Measurements from ENCODE around the gene CD37. TPM values are rescaled to one million over a fixed set of nuclear protein-coding genes. Genes with fewer than 3 reads are reported as not detected.

Gene CD37
- total and polyA plus RNA-seq, 2 experiments from 2014 or later, result 106 TPM; not detected in 1

DNA sequence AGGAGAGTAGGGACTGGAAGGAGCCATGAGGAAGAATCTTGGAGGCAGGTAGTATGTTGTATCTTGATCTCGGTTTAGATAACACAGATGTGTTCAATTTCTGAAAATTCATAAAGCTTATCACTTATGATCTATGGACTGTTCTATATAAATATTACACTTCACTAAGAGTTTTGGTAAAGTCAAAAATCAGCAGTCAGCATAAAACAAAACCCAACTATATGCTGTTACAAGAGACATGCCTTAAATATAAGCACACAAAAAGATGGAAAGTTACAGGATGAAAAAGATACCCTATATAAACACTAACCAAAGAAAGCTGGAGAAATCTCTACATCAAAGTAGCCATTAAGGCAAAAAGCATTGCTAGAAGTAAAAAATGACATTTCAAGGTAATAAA, 48.4 kb downstream of the CD37 start:
- no peak overlapping the region for H3K27ac Mint-ChIP-seq
- H3K9me2 ChIP-seq (ENCODE audit: insufficient read depth), result no peaks in the 10 kb centered on the region
- H3K9me3 Mint-ChIP-seq, result peaks cover 5% of the 10 kb centered on the region; the same call in 1 of the 3 replicates
- peaks cover 4% of the 10 kb centered on the region for H3K27me3 Mint-ChIP-seq (ENCODE audit: insufficient read depth, low read depth, poor library complexity)
- peaks cover 2% of the 10 kb centered on the region; the same call in 1 of the 3 replicates for H3K4me1 Mint-ChIP-seq
- H3K27me3 ChIP-seq (ENCODE audit: insufficient read depth), result no peaks in the 10 kb centered on the region
- no peaks in the 10 kb centered on the region for H3K79me2 ChIP-seq (replicated peaks; ENCODE audit: insufficient read depth)
- no peaks in the 10 kb centered on the region for H4K20me1 ChIP-seq (replicated peaks; ENCODE audit: insufficient read depth)
- H3K4me3 Mint-ChIP-seq, result no peak overlapping the region
- H3K36me3 ChIP-seq (ENCODE audit: insufficient read depth), result no peaks in the 10 kb centered on the region
- H3K36me3 Mint-ChIP-seq (ENCODE audit: low read depth), result no peaks in the 10 kb centered on the region; the same call in 1 of the 3 replicates
- H3K4me3 ChIP-seq, result no peak overlapping the region
- no peaks in the 10 kb centered on the region for H3K4me1 ChIP-seq (ENCODE audit: insufficient read depth)
- DNase-seq (ENCODE audit: low spot score) (no peak), ATAC-seq (no peak)
- H3F3A ChIP-seq (replicated peaks; ENCODE audit: low read depth), result 0 out of 2 replicates have a peak, but pooled peaks cover 3% of the 10 kb centered on the region
- no peak overlapping the region for H2AFZ ChIP-seq
- H3K4me2 ChIP-seq, result no peak overlapping the region
- no peak overlapping the region for H3K27ac ChIP-seq (ENCODE audit: low read depth)
- TF ChIP-seq CREB1 (CRISPR knock-in tag; IDR thresholded peaks at IDR 0.05; ENCODE audit: low read depth) (no peak), ZNF331 (CRISPR knock-in tag; IDR thresholded peaks at IDR 0.05; ENCODE audit: low read depth) (no peak), JUNB (IDR thresholded peaks at IDR 0.05; ENCODE audit: unreplicated experiment) (no peak), ZNF114 (CRISPR knock-in tag; IDR thresholded peaks at IDR 0.05) (no peak), NANOG (IDR thresholded peaks at IDR 0.05; ENCODE audit: borderline replicate concordance) (no peak), POLR2AphosphoS5 (IDR thresholded peaks at IDR 0.05; ENCODE audit: low read depth) (no peak), STAT1 (IDR thresholded peaks at IDR 0.05; ENCODE audit: unreplicated experiment) (no peak), EZH2phosphoT487 (IDR thresholded peaks at IDR 0.05; ENCODE audit: unreplicated experiment) (no peak)
- TF ChIP-seq, protein P1, sequence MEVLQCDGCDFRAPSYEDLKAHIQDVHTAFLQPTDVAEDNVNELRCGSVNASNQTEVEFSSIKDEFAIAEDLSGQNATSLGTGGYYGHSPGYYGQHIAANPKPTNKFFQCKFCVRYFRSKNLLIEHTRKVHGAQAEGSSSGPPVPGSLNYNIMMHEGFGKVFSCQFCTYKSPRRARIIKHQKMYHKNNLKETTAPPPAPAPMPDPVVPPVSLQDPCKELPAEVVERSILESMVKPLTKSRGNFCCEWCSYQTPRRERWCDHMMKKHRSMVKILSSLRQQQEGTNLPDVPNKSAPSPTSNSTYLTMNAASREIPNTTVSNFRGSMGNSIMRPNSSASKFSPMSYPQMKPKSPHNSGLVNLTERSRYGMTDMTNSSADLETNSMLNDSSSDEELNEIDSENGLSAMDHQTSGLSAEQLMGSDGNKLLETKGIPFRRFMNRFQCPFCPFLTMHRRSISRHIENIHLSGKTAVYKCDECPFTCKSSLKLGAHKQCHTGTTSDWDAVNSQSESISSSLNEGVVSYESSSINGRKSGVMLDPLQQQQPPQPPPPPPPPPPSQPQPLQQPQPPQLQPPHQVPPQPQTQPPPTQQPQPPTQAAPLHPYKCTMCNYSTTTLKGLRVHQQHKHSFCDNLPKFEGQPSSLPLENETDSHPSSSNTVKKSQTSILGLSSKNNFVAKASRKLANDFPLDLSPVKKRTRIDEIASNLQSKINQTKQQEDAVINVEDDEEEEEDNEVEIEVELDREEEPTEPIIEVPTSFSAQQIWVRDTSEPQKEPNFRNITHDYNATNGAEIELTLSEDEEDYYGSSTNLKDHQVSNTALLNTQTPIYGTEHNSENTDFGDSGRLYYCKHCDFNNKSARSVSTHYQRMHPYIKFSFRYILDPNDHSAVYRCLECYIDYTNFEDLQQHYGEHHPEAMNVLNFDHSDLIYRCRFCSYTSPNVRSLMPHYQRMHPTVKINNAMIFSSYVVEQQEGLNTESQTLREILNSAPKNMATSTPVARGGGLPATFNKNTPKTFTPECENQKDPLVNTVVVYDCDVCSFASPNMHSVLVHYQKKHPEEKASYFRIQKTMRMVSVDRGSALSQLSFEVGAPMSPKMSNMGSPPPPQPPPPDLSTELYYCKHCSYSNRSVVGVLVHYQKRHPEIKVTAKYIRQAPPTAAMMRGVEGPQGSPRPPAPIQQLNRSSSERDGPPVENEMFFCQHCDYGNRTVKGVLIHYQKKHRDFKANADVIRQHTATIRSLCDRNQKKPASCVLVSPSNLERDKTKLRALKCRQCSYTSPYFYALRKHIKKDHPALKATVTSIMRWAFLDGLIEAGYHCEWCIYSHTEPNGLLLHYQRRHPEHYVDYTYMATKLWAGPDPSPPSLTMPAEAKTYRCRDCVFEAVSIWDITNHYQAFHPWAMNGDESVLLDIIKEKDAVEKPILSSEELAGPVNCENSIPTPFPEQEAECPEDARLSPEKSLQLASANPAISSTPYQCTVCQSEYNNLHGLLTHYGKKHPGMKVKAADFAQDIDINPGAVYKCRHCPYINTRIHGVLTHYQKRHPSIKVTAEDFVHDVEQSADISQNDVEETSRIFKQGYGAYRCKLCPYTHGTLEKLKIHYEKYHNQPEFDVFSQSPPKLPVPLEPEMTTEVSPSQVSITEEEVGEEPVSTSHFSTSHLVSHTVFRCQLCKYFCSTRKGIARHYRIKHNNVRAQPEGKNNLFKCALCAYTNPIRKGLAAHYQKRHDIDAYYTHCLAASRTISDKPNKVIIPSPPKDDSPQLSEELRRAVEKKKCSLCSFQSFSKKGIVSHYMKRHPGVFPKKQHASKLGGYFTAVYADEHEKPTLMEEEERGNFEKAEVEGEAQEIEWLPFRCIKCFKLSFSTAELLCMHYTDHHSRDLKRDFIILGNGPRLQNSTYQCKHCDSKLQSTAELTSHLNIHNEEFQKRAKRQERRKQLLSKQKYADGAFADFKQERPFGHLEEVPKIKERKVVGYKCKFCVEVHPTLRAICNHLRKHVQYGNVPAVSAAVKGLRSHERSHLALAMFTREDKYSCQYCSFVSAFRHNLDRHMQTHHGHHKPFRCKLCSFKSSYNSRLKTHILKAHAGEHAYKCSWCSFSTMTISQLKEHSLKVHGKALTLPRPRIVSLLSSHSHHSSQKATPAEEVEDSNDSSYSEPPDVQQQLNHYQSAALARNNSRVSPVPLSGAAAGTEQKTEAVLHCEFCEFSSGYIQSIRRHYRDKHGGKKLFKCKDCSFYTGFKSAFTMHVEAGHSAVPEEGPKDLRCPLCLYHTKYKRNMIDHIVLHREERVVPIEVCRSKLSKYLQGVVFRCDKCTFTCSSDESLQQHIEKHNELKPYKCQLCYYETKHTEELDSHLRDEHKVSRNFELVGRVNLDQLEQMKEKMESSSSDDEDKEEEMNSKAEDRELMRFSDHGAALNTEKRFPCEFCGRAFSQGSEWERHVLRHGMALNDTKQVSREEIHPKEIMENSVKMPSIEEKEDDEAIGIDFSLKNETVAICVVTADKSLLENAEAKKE (CRISPR knock-in tag; IDR thresholded peaks at IDR 0.05), result no peak
- TF ChIP-seq, protein P2, sequence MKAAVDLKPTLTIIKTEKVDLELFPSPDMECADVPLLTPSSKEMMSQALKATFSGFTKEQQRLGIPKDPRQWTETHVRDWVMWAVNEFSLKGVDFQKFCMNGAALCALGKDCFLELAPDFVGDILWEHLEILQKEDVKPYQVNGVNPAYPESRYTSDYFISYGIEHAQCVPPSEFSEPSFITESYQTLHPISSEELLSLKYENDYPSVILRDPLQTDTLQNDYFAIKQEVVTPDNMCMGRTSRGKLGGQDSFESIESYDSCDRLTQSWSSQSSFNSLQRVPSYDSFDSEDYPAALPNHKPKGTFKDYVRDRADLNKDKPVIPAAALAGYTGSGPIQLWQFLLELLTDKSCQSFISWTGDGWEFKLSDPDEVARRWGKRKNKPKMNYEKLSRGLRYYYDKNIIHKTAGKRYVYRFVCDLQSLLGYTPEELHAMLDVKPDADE (IDR thresholded peaks at IDR 0.05), result no peak

Measured in GM23338 (cell line).